Measurements from ENCODE around the gene COL4A5. TPM values are rescaled to one million over a fixed set of nuclear protein-coding genes. Genes with fewer than 3 reads are reported as not detected.

COL4A5 gene
- total and polyA plus RNA-seq, 10 donors = 2.1 to 19.6 (median 8.4) TPM

- Histone ChIP-seq H3K27ac (no peak overlapping the region), H3K9me3 (no peaks in the 10 kb centered on the region), H3K27me3 (replicated peaks in 1 of 7) (no peaks in the 10 kb centered on the region), H3K4me3 (no peak overlapping the region), H3K4me1 (no peaks in the 10 kb centered on the region), H3K36me3 (no peaks in the 10 kb centered on the region)
- TF ChIP-seq POLR2A (IDR thresholded peaks at IDR 0.05) = no peak
- no peak for TF ChIP-seq CTCF (IDR thresholded peaks at IDR 0.05 in 8 of 11, conservative IDR thresholded peaks at IDR 0.05 in 3 of 11)
- TF ChIP-seq POLR2AphosphoS5 (IDR thresholded peaks at IDR 0.05) = no peak
- intact Hi-C loops (cut with DNase I; ENCODE audit: low total_unique reads) = no loop called here
- 50 to 89% (median 67%) methylated on average over 2 of the region's 2 CpGs for WGBS, 5 donors
- no peak for DNase-seq
These were observed 231.9 kb downstream of the COL4A5 start for GRCh38 chrX:108671526-108671925.

- TF ChIP-seq POLR2AphosphoS5 (IDR thresholded peaks at IDR 0.05) (no peak), CTCF (IDR thresholded peaks at IDR 0.05 in 8 of 11, conservative IDR thresholded peaks at IDR 0.05 in 3 of 11) (no peak), POLR2A (IDR thresholded peaks at IDR 0.05) (no peak)
- Histone ChIP-seq H3K9me3 (no peaks in the 10 kb centered on the region), H3K27ac (no peak overlapping the region), H3K4me3 (no peak overlapping the region), H3K27me3 (replicated peaks in 1 of 7) (no peaks in the 10 kb centered on the region), H3K4me1 (no peaks in the 10 kb centered on the region), H3K36me3 (no peaks in the 10 kb centered on the region)
- intact Hi-C loops (cut with DNase I; ENCODE audit: low total_unique reads) = no loop called here
- DNase-seq = no peak
- WGBS, 5 donors = 73 to 92% (median 91%) methylated on average over 3 of the region's 3 CpGs
These were observed 257.1 kb downstream of the COL4A5 start for GRCh38 chrX:108696690-108697089.

GRCh38 chrX:108699368-108699767 lies 259.7 kb downstream of the COL4A5 start:
- H3K4me1 ChIP-seq = no peaks in the 10 kb centered on the region
- 13 to 47% (median 23%) methylated on average over 1 of the region's 1 CpG for WGBS, 5 donors
- H3K27me3 ChIP-seq (replicated peaks in 1 of 7) = no peaks in the 10 kb centered on the region
- H3K4me3 ChIP-seq = no peak overlapping the region
- H3K9me3 ChIP-seq = no peaks in the 10 kb centered on the region
- intact Hi-C loops (cut with DNase I; ENCODE audit: low total_unique reads) = no loop called here
- TF ChIP-seq POLR2A (IDR thresholded peaks at IDR 0.05) = no peak
- TF ChIP-seq POLR2AphosphoS5 (IDR thresholded peaks at IDR 0.05) = no peak
- TF ChIP-seq CTCF (IDR thresholded peaks at IDR 0.05 in 8 of 11, conservative IDR thresholded peaks at IDR 0.05 in 3 of 11) = no peak
- H3K36me3 ChIP-seq = no peaks in the 10 kb centered on the region
- no peak for DNase-seq
- H3K27ac ChIP-seq = no peak overlapping the region

- no peaks in the 10 kb centered on the region for H3K27me3 ChIP-seq (replicated peaks in 1 of 7)
- H3K27ac ChIP-seq = no peak overlapping the region
- H3K4me3 ChIP-seq = no peak overlapping the region
- no peaks in the 10 kb centered on the region for H3K9me3 ChIP-seq
- no peak for TF ChIP-seq POLR2A (IDR thresholded peaks at IDR 0.05)
- no peak for TF ChIP-seq CTCF (IDR thresholded peaks at IDR 0.05 in 8 of 11, conservative IDR thresholded peaks at IDR 0.05 in 3 of 11)
- TF ChIP-seq POLR2AphosphoS5 (IDR thresholded peaks at IDR 0.05) = no peak
- H3K36me3 ChIP-seq = no peaks in the 10 kb centered on the region
- intact Hi-C loops (cut with DNase I; ENCODE audit: low total_unique reads) = no loop called here
- no peak for DNase-seq
- 63 to 88% (median 70%) methylated on average over 2 of the region's 2 CpGs for WGBS, 5 donors
- no peaks in the 10 kb centered on the region for H3K4me1 ChIP-seq
These were observed 262.0 kb downstream of the COL4A5 start for GRCh38 chrX:108701633-108702032.
